Endothelial cell of umbilical vein (primary cell): ENCODE data around the gene SPAG4. TPM values are rescaled to one million over a fixed set of nuclear protein-coding genes. Genes with fewer than 3 reads are reported as not detected.

ENCODE experiments used
- BruUV-seq: library from RNA; stranded (reverse); fragments of 400-500 nt; replicated peaks from 2 replicates; lab custom pipeline; 2021; lab: Mats Ljungman, UMichigan
- CTCF ChIA-PET: fragments of 300-600, 350-600 bp; sonication (Branson Sonifier 250); formaldehyde crosslinking; loops from one replicate; lab custom pipeline; 2021; ENCODE audit warnings: antibody characterized with exemption, inconsistent platforms; lab: Charles Lee
- POLR2A ChIA-PET: fragments of 300-600, 350-600 bp; sonication (Branson Sonifier 250); formaldehyde crosslinking; loops from one replicate; lab custom pipeline; 2021; ENCODE audit warnings: antibody characterized with exemption, inconsistent platforms; lab: Charles Lee
- DNase-seq: peaks from one replicate; pipeline ENCODE4 v3.0.0-alpha.2; 2011; ENCODE audit warnings: low read depth, low spot score
- FAIRE-seq: peaks from 2 replicates; lab custom pipeline; 2011; peaks lifted over from hg19 to GRCh38; lab: Jason Lieb, UNC
- H2AFZ ChIP-seq: 2 replicates; pipeline ENCODE4 v1.6.0; 2012; ENCODE audit warnings: low read depth, low read length, control low read depth, inconsistent platforms
- H3K27ac ChIP-seq: 2 replicates; pipeline ENCODE4 v1.5.1; 2011; ENCODE audit warnings: low read depth, mild to moderate bottlenecking, control low read depth, low read length, moderate library complexity; ENCODE audit not compliant: insufficient read depth
- H3K27me3 ChIP-seq, 2 experiments: 2 replicates each; pipeline versions ENCODE4 v1.6.0 to v1.6.1; 2011; ENCODE audit warnings: low read length in 2 of 2, mixed read lengths in 1 of 2; ENCODE audit not compliant: control insufficient read depth in 2 of 2, insufficient read depth in 2 of 2
- H3K36me3 ChIP-seq, 2 experiments: 2 replicates in 1 of 2; 3 replicates in 1 of 2; pipeline ENCODE4 v1.5.1; 2011; ENCODE audit warnings: low read length in 2 of 2, mild to moderate bottlenecking in 1 of 2, moderate library complexity in 1 of 2; ENCODE audit not compliant: control insufficient read depth in 2 of 2, insufficient read depth in 2 of 2; ENCODE audit errors: extremely low read depth in 1 of 2
- H3K4me1 ChIP-seq: 3 replicates; pipeline ENCODE4 v1.5.1; 2011; ENCODE audit warnings: mild to moderate bottlenecking, low read length; ENCODE audit not compliant: control insufficient read depth, insufficient read depth; ENCODE audit errors: extremely low read depth
- H3K4me2 ChIP-seq: 2 replicates; pipeline ENCODE4 v1.6.1; 2011; ENCODE audit warnings: low read length, control low read depth, mixed read lengths; ENCODE audit not compliant: insufficient read depth
- H3K4me3 ChIP-seq, 3 experiments: fragments of 200-600 bp in 1 of 3; sonication (generic), shearing (Covaris generic) in 1 of 3; replicated peaks in 1 of 3; 2 replicates each; pipeline ENCODE4 v1.5.1; 2011 to 2016; ENCODE audit warnings: control low read depth in 3 of 3, low read length in 3 of 3, mild to moderate bottlenecking in 2 of 3, inconsistent platforms in 1 of 3, low read depth in 1 of 3, moderate library complexity in 1 of 3; ENCODE audit not compliant: insufficient read depth in 1 of 3
- H3K79me2 ChIP-seq: 2 replicates; pipeline ENCODE4 v1.6.0; 2012; ENCODE audit warnings: low read length, inconsistent platforms; ENCODE audit not compliant: control insufficient read depth, insufficient read depth
- H3K9ac ChIP-seq: replicated peaks from 2 replicates; pipeline ENCODE3; 2011; ENCODE audit warnings: low read length, control low read depth; ENCODE audit not compliant: insufficient read depth; ENCODE audit errors: extremely low read depth
- H3K9me1 ChIP-seq: replicated peaks from 3 replicates; pipeline ENCODE4 v1.6.0; 2011; ENCODE audit warnings: mild to moderate bottlenecking, low read length; ENCODE audit not compliant: control insufficient read depth, insufficient read depth; ENCODE audit errors: extremely low read depth
- H3K9me3 ChIP-seq: replicated peaks from 2 replicates; pipeline ENCODE4 v1.5.1; 2012; ENCODE audit warnings: low read length, inconsistent platforms; ENCODE audit not compliant: control insufficient read depth, insufficient read depth
- H4K20me1 ChIP-seq: replicated peaks from 2 replicates; pipeline ENCODE3; 2011; ENCODE audit warnings: mild to moderate bottlenecking, low read length; ENCODE audit not compliant: control insufficient read depth, insufficient read depth; ENCODE audit errors: extremely low read depth
- CTCF ChIP-seq, 2 donors: IDR thresholded peaks; 1 replicate in 1 of 2; 2 replicates in 1 of 2; pipeline ENCODE4 v1.5.1; 2011; ENCODE audit warnings: low read length in 2 of 2, mild to moderate bottlenecking in 2 of 2, moderate library complexity in 2 of 2, control low read depth in 1 of 2, inconsistent platforms in 1 of 2, low read depth in 1 of 2; ENCODE audit not compliant: insufficient read depth in 1 of 2; ENCODE audit errors: extremely low read depth in 1 of 2
- EZH2 ChIP-seq: IDR thresholded peaks from 2 replicates; pipeline ENCODE4 v1.6.1; 2012; ENCODE audit warnings: borderline replicate concordance, low read depth, mild to moderate bottlenecking, moderate library complexity, low read length, inconsistent platforms; ENCODE audit not compliant: severe bottlenecking
- FOS ChIP-seq: IDR thresholded peaks from 2 replicates; pipeline ENCODE4 v1.6.1; 2011; ENCODE audit warnings: mild to moderate bottlenecking, low read length, moderate library complexity, borderline replicate concordance; ENCODE audit not compliant: insufficient read depth
- JUN ChIP-seq: IDR thresholded peaks from 2 replicates; pipeline ENCODE4 v1.6.1; 2011; ENCODE audit warnings: borderline replicate concordance, low read depth; ENCODE audit not compliant: insufficient read length, insufficient read depth
- MAX ChIP-seq: IDR thresholded peaks from 2 replicates; pipeline ENCODE4 v1.6.1; 2011; ENCODE audit not compliant: insufficient read depth, insufficient read length
- MYC ChIP-seq: IDR thresholded peaks from one replicate; pipeline ENCODE4 v1.6.1; 2011; ENCODE audit warnings: mild to moderate bottlenecking, low read depth, low read length
- POLR2A ChIP-seq: IDR thresholded peaks from 2 replicates; pipeline ENCODE4 v1.6.1; 2012; ENCODE audit warnings: low read depth, mild to moderate bottlenecking, control low read depth, low read length
- POLR2AphosphoS5 ChIP-seq: IDR thresholded peaks from 2 replicates; pipeline ENCODE4 v1.6.1; 2012; ENCODE audit warnings: low read depth, mild to moderate bottlenecking, control low read depth, low read length, moderate library complexity; ENCODE audit not compliant: insufficient read depth
- dilution Hi-C: fragments of 300-500 bp; cut with MboI; formaldehyde crosslinking; loops from one replicate; pipeline ENCODE4 v1.15.0; 2019; ENCODE audit warnings: low sequenced_read_pairs; ENCODE audit not compliant: extremely low pct_ligation_motif_present
- intact Hi-C: fragments of 100-400 bp; cut with micrococcal nuclease; formaldehyde crosslinking; loops from one replicate; pipeline ENCODE4 v1.10.0; 2022
- polyA plus RNA-seq, 4 experiments: library from polyadenylated mRNA; depleted of rRNA in 3 of 4; stranded (reverse) in 3 of 4; unstranded in 1 of 4; fragments of >200 nt; gene quantifications; 2 replicates each; pipeline versions ENCODE4 v1.2.1 to v1.2.3, GENCODE V29; 2011 to 2012; ENCODE audit warnings: missing spikeins in 1 of 4
- total RNA-seq: library from RNA; stranded (reverse); gene quantifications from 2 replicates; pipeline ENCODE4 v1.2.3, GENCODE V29; 2021

The SPAG4 gene
- total and polyA plus RNA-seq, 2 donors (not counting 3 experiments of a cell fraction or from before 2014, with no cell fraction given) = 3.7 to 9.5 TPM

GRCh38 chr20:35621560-35621946 lies 5.9 kb downstream of the SPAG4 start:
- dilution Hi-C loops = no loop called here
- TF ChIP-seq CTCF (IDR thresholded peaks at IDR 0.05; ENCODE audit: extremely low read depth in 1 of 2, insufficient read depth in 1 of 2, low read depth in 1 of 2, low read length in 2 of 2) = peak in 1 of 2 donors; percentile 0
- TF ChIP-seq JUN = no peak
- no peak for FAIRE-seq

GRCh38 chr20:35625584-35626385 lies 10.2 kb downstream of the SPAG4 start:
- no TSS peak for BruUV-seq
- no peak overlapping the region for H2AFZ ChIP-seq
- peaks cover 6 to 30% of the 10 kb centered on the region in 2 experiments for H3K36me3 ChIP-seq
- ChIA-PET POLR2A (no interaction called here), CTCF (interaction anchor here (1.0 kb wide), 1 partner anchor 21 kb away, joined by 3 read pairs; no protein-coding TSS in a partner anchor)
- DNase-seq (no peak), FAIRE-seq (no peak)
- H3K79me2 ChIP-seq = no peaks in the 10 kb centered on the region
- no peak overlapping the region for H3K4me2 ChIP-seq
- intact Hi-C loops (no loop called here), dilution Hi-C loops (no loop called here)
- no peak for TF ChIP-seq JUN
- TF ChIP-seq POLR2A = no peak
- no peak for TF ChIP-seq POLR2AphosphoS5
- TF ChIP-seq EZH2 = no peak
- no peak for TF ChIP-seq MYC
- TF ChIP-seq CTCF (IDR thresholded peaks at IDR 0.05; ENCODE audit: extremely low read depth in 1 of 2, insufficient read depth in 1 of 2, low read depth in 1 of 2, low read length in 2 of 2) = no peak
- no peak for TF ChIP-seq FOS
- TF ChIP-seq MAX = no peak
- no peaks in the 10 kb centered on the region for H3K4me1 ChIP-seq
- H3K9me1 ChIP-seq = no peaks in the 10 kb centered on the region
- no peak overlapping the region for H3K27ac ChIP-seq
- H3K4me3 ChIP-seq = no peak overlapping the region
- H3K9ac ChIP-seq = no peak overlapping the region
- no peaks in the 10 kb centered on the region for H3K27me3 ChIP-seq
- no peaks in the 10 kb centered on the region for H3K9me3 ChIP-seq
- H4K20me1 ChIP-seq = no peaks in the 10 kb centered on the region

More at GRCh38 chr20:35621560-35621946, 5.9 kb downstream of the SPAG4 start:
- peaks cover 20% of the 10 kb centered on the region for H3K4me1 ChIP-seq
- no peak overlapping the region for H2AFZ ChIP-seq
- H3K4me3 ChIP-seq = no peak overlapping the region
- H3K27me3 ChIP-seq = no peaks in the 10 kb centered on the region
- BruUV-seq = no TSS peak
- H3K79me2 ChIP-seq = no peaks in the 10 kb centered on the region
- intact Hi-C loops = no loop called here
- POLR2A ChIA-PET = no interaction called here
- CTCF ChIA-PET = interaction anchor here (0.6 to 1.5 kb wide), 3 partner anchors 9 to 182 kb away, joined by 3 to 5 read pairs (median 3); partner anchors contain the start of gene ERGIC3
- H3K27ac ChIP-seq = no peak overlapping the region
- H3K9me3 ChIP-seq = no peaks in the 10 kb centered on the region
- no peak for DNase-seq
- no peak overlapping the region for H3K9ac ChIP-seq
- H3K36me3 ChIP-seq = peaks cover 0 to 14% of the 10 kb centered on the region in 2 experiments
- H4K20me1 ChIP-seq = no peaks in the 10 kb centered on the region
- H3K9me1 ChIP-seq = no peaks in the 10 kb centered on the region
- no peak overlapping the region for H3K4me2 ChIP-seq
